Activated T-cell treated with anti-CD3 and anti-CD28 coated beads, Interleukin-2, amount 50 U/mL, for 72 hours (primary cell): ENCODE data around the gene ABR. TPM values are rescaled to one million over a fixed set of nuclear protein-coding genes. Genes with fewer than 3 reads are reported as not detected.

Experiments
- total RNA-seq, 2 donors: library from RNA; stranded (reverse); gene quantifications; one replicate each; pipeline ENCODE4 v1.2.3, GENCODE V29; 2022

ABR gene
- total RNA-seq, 2 donors from 2014 or later: 65.8 to 70.8 TPM

Other genes starting within 250 kb of the ABR start
- 1 to 10 TPM; 1.2 to 1.7 TPM for gene NXN, start 200.2 kb downstream of the ABR start, total RNA-seq
- 10 to 100 TPM; 10.3 to 12.0 TPM for gene TIMM22, start 182.9 kb downstream of the ABR start, total RNA-seq
- gene BHLHA9, start 90.5 kb upstream of the ABR start, total RNA-seq: not detected
- under 1 TPM; 0.10 to 0.12 TPM for gene TRARG1, start 99.7 kb upstream of the ABR start, total RNA-seq
- 100 to 1,000 TPM; 328 to 339 TPM for gene YWHAE, start 220.2 kb upstream of the ABR start, total RNA-seq